GM21723 (cell line): Measurements from ENCODE around the gene YJEFN3.

ENCODE experiments used
- ATAC-seq: cut with Tn5 transposase; IDR thresholded peaks from one replicate; pipeline ENCODE4 v1.9.1; 2021; ENCODE audit warnings: mild to moderate bottlenecking, moderate library complexity; ENCODE audit not compliant: unreplicated experiment

YJEFN3 gene

DNA sequence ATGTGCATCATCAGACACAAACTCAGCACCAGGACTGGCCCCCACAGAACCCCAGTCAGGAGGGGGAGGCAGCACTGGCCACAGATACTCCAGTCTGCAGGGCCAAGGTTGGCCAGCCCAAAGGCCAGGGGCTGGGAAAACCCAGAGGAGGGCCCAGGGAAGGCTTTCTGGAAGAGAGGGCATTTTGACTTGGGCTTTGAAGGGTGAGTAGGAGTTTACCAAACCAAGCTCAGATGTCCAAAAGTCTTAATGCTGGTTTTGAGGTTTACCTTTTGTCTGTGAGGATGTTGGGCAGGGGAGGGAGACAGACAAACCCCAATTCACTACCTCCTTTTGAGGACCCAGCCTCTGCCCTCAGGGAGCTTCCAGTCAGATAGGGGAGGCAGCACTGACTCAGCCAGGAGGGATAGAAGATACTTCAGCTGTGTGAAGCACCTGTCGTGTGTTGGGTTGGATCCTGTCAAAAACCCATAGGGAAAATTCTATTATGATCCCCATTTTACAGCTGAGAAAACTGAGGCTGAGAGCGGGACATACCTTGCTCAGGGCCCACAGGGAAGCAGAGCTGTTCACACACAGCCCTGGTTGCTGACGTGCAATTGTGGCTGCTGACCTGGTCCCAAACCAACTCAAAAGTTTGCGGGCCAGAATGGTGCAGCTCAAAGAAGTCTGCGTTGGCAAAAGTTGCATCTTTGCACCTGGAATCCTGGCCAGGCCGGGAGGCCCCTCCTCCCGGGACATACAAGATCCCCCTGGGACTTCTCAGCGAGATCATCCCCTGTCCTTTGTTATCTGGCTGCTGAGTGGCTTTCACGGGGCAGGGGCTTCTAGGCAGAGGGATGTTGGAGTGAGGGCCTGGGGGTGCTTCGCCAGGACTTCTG is 22.5 kb downstream of the YJEFN3 start:
- ATAC-seq, result no peak

DNA sequence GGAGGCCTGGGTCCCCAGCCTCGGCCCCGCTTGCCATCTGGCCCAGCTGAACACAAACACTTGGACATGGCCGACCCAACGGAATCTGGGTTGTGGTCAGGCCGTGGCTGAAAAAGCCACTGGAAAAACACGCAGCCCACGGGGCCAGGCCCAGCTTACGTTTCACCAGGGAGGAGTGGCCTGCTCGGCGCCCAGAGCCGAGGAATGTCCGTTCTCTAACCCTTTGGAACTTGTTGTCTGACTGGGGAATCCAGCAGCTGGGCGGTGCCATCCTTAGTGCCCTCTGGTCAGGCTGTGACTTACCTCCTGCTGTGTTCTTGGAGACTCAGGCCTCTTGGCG is 23.1 kb downstream of the YJEFN3 start:
- no peak for ATAC-seq

DNA sequence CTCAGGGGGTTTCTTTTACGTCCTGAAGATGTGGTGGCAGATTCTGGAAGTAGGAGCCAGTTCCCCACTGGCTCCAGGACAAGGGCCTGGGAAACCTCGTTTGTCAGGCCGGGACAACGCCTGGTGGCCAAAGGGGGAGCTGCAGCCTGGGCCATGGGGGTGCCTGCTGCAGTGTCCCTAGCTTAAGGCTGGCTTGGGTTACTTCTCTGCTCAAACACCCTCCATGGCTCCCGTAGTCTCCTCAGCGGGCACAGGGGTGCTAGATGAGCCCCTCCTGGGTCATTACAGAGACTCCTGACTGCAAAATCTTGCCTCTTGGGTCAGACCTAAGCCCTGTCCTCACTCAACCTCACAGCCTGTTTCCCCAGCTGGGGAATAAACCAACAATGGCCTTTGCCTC is 24.1 kb downstream of the YJEFN3 start:
- no peak for ATAC-seq

DNA sequence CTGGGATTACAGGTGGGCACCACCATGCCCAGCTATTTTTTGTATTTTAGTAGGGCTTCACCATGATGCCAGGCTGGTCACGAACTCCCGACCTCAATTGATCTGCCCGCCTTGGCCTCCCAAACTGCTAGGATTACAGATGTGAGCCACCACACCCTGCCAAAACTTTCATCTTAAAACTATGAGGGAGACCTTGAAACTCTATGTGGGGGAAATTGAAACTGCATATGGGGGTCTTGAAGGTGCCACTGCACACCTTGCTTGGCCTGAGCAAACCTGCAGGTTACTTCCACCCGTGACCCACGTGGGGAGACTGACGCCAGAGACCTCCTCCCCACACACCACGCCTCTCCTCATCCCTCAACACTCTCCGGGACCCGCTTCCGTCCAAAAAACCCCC is 25.0 kb downstream of the YJEFN3 start:
- no peak for ATAC-seq

DNA sequence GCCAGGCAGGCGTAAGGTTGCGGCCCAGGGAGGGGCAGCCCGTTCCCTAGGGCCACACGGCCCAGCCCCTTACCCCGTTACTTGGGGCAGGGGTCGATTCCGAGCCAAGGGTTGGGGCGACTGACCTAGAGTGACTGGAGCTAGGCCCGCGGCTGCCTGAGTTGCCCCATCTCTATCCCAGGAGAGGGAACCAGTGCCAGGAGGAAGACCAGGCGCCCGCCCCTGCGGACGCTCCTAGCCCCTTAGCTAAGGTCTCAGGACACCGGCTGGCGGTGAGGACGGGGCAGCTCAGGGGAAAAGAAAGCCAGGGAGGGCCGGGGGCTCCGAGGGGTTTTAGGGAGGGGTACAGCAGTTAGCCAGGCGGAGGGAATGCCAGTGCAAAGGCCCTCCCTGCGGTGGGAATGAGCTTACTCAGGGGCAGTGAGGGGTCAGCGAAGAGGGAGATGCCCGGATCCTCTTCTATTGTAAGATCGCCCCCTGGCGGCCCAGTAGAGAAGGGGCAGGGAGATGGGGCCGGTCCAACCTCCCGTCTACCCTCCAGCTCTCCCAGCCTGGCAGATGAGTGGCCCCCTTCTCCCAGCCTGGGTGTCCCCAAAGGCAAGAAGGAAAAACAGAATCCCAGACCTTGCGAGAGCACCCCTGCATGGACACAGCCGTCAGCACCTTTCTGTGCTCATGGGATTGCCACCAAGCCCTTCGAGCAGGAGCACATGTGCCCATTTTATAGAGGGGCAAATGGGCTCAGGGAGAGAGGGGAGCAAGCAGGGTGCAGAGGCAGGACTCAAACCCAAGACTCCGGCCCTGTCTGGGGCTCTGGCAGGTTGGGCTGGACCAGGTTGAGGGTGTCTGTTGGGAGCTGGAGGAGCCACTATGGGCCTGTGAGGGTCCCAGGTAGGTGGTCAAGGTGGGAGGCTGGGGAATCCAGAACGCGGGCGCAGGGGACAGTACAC is 25.6 kb downstream of the YJEFN3 start:
- no peak for ATAC-seq

DNA sequence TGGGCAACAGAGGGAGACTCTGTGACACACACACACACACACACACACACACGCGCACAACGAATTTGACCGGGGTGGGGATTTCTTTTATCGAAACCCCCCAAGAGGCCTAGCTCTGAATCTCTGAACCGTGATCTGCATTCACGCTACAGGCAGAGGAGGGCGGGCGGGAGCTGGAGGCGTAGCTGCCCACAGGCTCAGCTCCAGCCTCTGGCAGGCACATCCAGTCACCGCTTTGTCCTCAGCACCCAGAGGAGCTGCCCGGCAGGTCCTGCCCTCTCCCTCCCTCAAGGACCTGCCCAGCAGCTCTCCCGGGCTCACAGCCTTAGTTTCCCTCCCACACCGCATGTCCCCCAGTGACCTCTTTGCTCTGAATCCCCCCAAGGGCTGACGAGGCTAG is 29.3 kb downstream of the YJEFN3 start:
- no peak for ATAC-seq

DNA sequence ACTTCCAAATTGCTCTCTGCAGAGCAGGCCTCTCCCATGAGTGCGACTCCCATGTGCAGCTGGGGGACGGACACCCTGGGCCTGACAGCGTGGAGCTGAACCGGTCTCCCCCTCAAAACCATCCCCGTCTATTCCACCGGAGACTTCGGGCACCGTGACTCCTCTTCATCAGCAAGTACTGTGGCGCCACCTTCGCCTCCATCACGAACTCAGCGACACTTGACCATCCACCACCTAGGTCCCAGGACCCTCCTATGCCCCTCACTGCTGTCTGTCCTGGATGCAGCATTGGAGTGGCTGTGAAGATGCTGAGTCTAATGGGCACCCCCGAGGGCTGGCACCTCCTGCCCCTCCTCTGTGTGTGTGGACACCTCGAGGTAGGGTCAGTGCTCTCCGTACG is 29.9 kb downstream of the YJEFN3 start:
- no peak for ATAC-seq

DNA sequence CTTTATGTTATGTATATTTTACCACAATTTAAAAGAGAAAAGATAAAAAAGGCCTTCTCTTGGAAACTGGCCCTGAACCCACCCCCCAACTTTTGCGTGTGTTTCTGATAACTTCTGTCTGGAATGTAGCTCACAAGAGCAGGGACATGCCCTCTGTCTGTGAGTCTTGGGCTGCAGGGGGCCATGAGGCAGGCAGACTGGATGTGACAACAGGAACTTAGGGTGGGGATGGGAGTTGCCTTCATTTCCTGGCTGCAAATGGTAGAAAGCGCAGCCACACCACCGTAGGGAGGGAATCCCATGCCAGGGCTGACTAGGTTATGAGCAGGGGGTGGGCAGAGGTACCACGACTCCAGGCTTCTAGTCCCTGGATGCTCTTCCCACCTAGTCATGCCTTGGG is 31.2 kb downstream of the YJEFN3 start:
- no peak for ATAC-seq

DNA sequence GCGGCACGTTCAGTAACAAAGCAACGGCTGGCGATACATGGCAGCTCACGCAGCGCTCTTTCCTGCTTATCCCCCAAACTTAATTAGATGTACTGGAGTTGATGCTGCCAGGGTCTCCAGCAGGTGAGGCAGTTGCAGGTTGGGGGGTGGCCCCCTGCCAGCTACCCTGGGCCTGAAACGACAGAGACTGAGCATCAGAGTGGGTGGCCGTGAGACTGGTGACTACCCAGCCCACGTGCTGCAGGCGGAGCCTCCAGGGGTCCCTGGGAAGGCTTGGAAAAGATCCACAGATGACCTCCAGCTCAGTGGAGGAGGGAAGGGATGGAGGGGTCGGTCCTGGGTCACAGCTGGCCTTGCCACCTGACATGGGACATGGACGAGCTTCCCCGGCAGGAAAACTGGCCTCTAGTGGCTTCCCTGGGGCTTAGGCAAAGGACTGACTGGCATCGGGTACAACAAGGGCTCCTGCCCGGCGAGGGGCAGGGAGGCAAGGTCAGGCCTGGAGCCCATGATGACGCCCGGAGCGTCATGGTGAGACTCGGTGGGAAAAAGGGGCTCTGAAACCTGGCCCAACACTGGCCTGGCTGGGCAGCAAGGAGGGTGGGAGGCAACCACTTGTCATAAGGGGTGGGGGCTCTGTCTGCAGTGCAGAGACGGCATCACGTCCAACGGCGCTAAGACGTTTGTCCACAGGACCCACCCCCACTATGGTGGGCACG is 33.4 kb downstream of the YJEFN3 start:
- ATAC-seq, result no peak

DNA sequence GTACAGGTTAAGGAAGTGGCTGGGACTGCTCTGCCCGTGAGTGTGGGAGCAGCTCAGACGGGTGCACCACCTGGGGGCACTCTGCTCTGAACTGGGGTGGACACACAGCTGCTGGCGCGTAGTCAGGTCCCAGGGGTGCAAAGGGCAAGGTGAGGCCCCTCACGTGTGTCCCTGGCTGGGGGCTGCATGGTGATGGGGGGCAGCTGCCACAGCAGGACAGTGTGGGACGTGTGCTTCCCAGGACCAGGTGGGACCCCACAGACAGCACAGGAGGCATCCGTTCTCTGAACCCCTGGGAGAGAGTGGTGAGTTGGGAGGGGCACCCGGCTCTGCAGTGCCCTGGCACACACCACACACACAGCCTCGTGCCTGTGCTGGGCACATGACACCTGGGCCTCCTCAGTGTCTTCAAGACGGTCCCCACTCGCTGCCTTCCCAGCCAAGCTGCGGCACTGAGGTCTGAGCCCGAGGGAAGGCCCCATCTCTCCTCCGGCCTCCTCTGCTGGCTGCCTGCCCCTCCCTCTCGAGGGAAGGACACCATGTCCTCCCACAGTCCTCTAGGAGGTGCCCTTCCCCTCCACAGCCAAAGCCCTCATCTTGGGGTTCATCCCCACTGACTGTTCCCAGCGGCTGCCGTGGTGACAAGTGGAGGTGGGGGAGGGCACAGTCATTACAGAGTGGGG is 34.1 kb downstream of the YJEFN3 start:
- no peak for ATAC-seq

DNA sequence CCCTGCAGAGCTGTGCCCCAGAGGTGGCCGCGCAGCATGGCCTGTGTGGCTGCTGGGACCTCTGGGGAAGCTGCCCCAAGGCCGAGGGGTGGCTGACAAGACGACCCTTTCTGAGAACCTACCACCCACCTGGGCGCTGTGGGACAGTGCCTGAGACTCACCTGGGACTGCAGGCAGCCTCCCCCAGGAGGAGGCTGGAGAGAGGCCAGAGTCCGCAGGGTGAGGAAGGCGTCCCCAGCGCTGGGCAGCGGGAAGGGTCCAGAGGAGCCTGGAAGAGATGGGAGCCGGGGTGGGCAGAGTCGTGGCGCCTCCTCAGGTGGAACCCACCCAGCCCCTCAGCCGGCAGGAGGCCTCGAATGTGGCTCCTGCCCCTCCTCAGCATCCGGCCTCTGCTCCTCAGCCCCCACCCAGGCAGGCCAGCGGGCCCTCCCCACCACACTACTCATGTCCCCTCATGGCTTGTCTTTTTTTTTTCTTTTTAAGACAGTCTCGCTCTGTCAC is 34.7 kb downstream of the YJEFN3 start:
- ATAC-seq, result no peak

DNA sequence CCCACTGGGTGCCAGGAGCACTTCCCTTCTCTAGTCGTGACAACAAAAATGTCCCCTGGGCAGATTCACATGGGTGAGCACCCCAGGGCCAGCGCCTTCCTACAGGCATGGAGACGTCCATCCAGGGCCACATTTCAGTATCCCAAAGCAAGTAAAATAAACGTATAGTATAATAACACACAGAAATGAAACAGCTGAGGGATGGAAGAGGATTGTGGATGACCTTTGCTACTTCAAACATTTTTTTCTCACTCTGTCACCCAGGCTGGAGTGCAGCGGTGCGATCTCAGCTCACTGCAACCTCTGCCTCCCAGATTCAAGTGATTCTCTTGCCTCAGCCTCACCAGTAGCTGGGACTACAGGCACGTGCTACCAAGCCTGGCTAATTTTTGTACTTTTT is 37.6 kb downstream of the YJEFN3 start:
- no peak for ATAC-seq

DNA sequence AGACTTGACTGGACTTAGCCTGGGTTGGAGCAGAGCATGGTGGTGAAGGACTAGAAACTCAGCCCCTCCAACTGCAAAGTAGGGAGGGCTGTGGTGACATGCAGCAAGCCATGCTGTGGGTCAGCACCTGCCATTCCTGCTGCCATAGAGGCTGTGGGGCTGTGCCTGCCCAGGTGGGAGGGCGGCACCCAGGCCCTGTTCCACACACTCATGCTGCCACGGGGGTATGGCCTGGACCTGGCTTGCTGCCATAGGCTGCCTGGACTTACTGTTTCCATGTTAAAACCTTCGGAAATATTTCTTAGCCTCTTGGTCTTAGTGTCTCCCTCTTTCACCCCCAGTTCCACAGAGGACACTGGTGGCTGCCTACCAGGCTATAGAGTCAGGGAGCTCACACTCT is 38.7 kb downstream of the YJEFN3 start:
- no peak for ATAC-seq

DNA sequence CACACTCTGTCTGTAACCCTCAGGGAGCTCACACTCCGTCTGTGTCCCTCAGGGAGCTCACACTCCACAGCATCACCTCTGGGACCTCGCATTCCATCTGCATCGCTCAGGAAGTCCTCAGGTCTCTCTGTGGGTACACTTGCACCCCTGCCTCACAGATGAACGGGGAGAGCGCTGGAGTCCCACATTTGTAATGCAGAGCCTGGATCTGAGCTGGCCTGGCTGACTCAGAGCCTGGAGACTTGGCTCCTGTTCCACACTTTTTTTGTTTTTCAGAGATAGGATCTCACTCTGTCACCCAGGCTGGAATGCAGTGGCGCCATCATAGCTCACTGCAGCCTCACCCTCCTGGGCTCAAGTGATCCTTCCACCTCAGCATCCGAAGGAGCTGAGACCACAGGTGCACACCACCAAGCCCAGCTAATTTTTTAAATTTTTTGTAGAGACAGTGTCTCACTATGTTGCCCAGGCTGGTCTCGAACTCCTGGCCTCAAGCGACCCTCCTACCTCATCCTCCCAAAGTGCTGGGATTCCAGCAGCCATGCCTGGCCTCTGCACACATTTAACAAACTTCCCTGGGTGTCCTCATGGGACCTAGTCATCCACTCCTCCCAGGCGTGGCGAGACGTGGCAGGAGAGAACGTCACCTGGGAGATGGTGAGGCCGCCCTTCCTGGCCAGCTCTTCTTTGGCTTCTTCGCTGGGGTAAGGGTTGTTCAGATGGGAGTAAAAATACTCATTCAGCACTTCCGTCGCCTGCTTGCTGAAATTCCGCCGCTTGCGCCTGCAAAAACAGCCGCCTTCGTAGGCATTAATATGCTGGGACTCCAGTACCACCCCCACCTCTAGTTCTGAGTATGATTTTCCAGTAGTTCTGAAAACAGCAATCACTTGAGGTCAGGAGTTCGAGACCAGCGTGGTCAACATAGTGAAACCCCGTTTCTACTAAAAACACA is 40.4 kb downstream of the YJEFN3 start:
- no peak for ATAC-seq

DNA sequence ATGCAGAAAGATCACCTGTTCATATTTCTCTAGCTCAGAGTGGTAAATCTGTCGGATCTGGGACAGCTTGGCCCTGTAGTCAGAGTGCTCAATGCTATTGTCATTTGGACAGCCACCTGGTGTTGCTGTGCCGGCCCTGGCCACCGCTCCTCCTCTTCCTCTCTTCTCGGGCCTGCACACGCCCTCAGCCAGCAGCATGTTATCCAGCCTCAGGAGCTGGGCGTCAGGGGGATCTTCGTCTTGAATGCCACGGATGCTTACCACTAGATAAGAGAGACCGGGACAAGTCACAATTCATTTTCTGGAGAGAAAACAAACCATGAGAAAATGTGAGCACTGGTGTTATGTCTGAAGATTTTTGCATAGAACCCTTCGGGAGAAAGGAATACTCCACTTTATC is 41.9 kb downstream of the YJEFN3 start:
- ATAC-seq, result no peak

DNA sequence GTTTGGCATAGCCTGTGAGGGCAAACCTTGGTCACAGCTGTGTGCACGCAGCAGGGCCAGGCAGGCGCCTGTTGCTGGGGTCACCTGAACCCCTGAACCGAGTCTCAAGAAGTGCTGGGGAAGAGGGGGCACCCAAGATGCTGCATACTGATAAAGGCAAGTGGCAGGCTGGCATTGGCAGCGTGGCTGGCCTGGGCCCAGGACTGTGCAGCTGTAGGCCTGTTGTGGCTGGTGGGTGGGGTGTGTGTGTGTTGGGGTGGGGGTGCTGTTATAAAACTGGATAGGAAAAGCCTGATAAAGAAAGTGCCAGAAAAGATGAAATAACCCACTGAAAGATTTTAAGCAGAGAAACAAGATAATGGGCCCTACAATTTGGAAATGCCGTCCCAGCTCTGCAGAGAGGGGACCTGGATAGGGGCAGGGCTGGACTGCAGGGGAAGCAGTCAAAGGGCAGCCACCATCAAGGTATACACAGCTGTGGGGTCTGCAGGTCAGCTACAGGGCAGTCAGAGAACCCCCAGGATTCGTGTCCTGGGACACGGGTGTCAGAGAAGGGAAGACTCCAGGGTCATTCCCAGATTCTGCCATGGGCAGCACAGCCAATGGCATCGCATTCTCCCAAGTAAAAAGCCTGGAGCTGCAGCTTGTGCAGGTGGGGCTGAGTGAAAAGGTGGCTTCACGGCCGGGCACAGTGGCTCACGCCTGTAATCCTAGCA is 42.5 kb downstream of the YJEFN3 start:
- ATAC-seq, result no peak

DNA sequence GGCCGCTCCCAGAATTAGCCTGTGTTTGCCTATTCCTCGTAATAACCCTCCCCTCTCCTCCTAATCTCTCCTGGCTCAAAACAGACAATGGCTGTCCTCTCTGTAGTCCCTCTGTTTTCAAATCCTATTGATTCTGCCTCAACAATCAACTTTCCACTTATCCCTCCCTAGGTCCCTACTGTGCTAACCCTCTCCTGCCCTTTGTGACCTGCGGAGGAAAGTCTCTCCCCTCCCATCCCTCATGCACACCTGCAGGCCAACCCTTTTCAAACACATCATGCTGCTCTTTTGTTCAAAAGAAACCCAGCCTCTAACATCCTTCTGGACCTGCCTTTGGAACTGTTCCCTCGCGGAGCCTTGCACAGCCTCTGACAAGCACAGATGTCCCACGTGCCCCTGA is 46.7 kb downstream of the YJEFN3 start:
- no peak for ATAC-seq

DNA sequence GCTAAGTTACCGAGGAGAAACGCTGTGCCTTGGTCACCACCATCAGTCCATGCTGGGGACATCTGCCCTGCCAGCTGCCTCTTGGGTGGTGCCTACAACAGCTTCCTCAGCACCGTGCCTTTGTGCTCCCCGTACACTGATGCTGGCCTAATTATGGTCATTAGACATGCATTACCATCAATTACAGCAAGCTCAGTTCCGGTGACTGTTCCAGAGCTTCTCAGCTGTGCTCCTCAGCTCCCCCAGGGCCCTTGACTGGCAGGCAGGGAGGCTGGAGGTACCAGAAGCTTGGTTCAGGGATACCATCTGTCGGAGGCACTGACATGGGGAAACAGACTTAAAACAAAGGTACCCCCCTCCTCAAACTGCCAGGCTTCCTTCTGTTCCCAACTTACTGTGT is 49.5 kb downstream of the YJEFN3 start:
- ATAC-seq, result no peak
